Stomach (tissue), 9 donors: ENCODE data around the gene ZC3H10. TPM values are rescaled to one million over a fixed set of nuclear protein-coding genes. Genes with fewer than 3 reads are reported as not detected.
A peak's percentile ranks its signal among the peaks of the same experiment; 100 is the strongest.

Experiments
- DNase-seq, 2 donors: peaks; one replicate each; pipeline versions ENCODE4 v3.0.0 to v3.0.0-alpha.2; 2013 to 2019
- H3K27ac ChIP-seq, 5 donors: fragments of 200-600 bp in 4 of 5; sonication (generic) in 4 of 5; one replicate each; pipeline ENCODE4 v1.5.1; 2013 to 2019; ENCODE audit warnings: mild to moderate bottlenecking in 1 of 5, moderate library complexity in 1 of 5
- H3K27me3 ChIP-seq, 3 donors: fragments of 200-600 bp; sonication (generic); one replicate each; pipeline ENCODE4 v1.5.1; 2017 to 2019; ENCODE audit warnings: mixed run types in 1 of 3
- H3K36me3 ChIP-seq, 4 donors: fragments of 200-600 bp; sonication (generic); 1 replicate in 3 of 4; 2 replicates in 1 of 4; pipeline ENCODE4 v1.5.1; 2016 to 2019
- H3K4me1 ChIP-seq, 4 donors: fragments of 200-600 bp; sonication (generic); one replicate each; pipeline ENCODE4 v1.5.1; 2016 to 2019
- H3K4me3 ChIP-seq, 4 donors: fragments of 200-600 bp; sonication (generic) in 3 of 4; one replicate each; pipeline ENCODE4 v1.5.1; 2016 to 2019; ENCODE audit warnings: mild to moderate bottlenecking in 1 of 4
- H3K9me3 ChIP-seq, 4 donors: fragments of 200-600 bp; sonication (generic); one replicate each; pipeline ENCODE4 v1.5.1; 2016 to 2019
- EP300 ChIP-seq: sonication (generic); formaldehyde crosslinking; IDR thresholded peaks from one replicate; pipeline ENCODE4 v1.6.1; 2017; ENCODE audit warnings: antibody characterized with exemption
- POLR2A ChIP-seq, 4 donors: fragments of 450-650 bp; IDR thresholded peaks; one replicate each; pipeline ENCODE4 v1.6.1; 2016; ENCODE audit warnings: antibody characterized with exemption in 4 of 4, control low read depth in 2 of 4, mild to moderate bottlenecking in 1 of 4, moderate library complexity in 1 of 4
- POLR2AphosphoS5 ChIP-seq, 3 donors: sonication (generic); formaldehyde crosslinking; IDR thresholded peaks; one replicate each; pipeline ENCODE4 v1.6.1; 2016; ENCODE audit warnings: antibody characterized with exemption in 3 of 3
- WGBS, 5 donors: extraction: QIAGEN DNeasy Blood & Tissue Kit in 3 of 5; methylation state at CpG; one replicate each; pipeline versions ENCODE4 v1.1.5 to v1.1.7; 2013 to 2018; 5-methylcytosine and 5-hydroxymethylcytosine counted together
- intact Hi-C: fragments of 100-400 bp; cut with DNase I; formaldehyde crosslinking; loops from one replicate; pipeline ENCODE4 v1.15.1; 2023; ENCODE audit warnings: low total_unique reads
- polyA plus RNA-seq, 3 donors: library from polyadenylated mRNA; stranded (reverse); fragments of 200-250 nt; gene quantifications; one replicate each; pipeline ENCODE4 v1.2.3, GENCODE V29; 2013
- total RNA-seq, 5 donors: library from RNA; depleted of rRNA; stranded (reverse); fragments of >200 nt; gene quantifications; one replicate each; pipeline versions ENCODE4 v1.1.0 to v1.2.3, GENCODE V29; 2014 to 2016
- TF ChIP-seq, protein P1 (sequence below), 7 experiments: fragments of 450-650 bp in 4 of 7; fragments of 200-600 bp in 3 of 7; sonication (generic) in 3 of 7; IDR thresholded peaks; one replicate each; pipeline ENCODE4 v1.5.1; 2016 to 2019; ENCODE audit warnings: antibody characterized with exemption in 7 of 7, control low read depth in 2 of 7, mild to moderate bottlenecking in 1 of 7
- donor health status: healthy with polysubstance abuse.
- donor health status: Bipolar disorder and iron deficiency.
- donor health status: healthy.

The ZC3H10 gene
- total and polyA plus RNA-seq, 8 donors: under 0.01 to 5.8 (median 2.0) TPM

DNA sequence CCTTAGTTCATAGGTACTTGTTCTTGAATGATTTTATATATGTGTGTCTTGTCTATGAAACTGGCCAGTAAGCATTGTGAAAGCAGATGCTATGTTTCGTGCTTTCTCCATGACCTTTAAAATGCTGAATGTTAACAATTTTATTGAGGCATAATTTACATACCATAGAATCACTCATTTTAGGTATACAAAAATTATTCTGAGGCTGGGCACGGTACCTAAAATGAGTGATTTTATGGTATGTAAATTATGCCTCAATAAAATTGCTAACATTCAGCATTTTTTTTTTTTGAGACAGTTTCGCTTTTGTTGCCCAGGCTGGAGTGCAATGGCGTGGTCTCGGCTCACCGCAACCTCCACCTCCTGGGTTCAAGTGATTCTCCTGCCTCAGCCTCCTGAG is 16.8 kb downstream of the ZC3H10 start:
- TF ChIP-seq, protein P1, sequence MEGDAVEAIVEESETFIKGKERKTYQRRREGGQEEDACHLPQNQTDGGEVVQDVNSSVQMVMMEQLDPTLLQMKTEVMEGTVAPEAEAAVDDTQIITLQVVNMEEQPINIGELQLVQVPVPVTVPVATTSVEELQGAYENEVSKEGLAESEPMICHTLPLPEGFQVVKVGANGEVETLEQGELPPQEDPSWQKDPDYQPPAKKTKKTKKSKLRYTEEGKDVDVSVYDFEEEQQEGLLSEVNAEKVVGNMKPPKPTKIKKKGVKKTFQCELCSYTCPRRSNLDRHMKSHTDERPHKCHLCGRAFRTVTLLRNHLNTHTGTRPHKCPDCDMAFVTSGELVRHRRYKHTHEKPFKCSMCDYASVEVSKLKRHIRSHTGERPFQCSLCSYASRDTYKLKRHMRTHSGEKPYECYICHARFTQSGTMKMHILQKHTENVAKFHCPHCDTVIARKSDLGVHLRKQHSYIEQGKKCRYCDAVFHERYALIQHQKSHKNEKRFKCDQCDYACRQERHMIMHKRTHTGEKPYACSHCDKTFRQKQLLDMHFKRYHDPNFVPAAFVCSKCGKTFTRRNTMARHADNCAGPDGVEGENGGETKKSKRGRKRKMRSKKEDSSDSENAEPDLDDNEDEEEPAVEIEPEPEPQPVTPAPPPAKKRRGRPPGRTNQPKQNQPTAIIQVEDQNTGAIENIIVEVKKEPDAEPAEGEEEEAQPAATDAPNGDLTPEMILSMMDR (IDR thresholded peaks at IDR 0.05): no peak
- no peak for TF ChIP-seq POLR2A (IDR thresholded peaks at IDR 0.05)
- no peak for TF ChIP-seq EP300
- no peak for TF ChIP-seq POLR2AphosphoS5 (IDR thresholded peaks at IDR 0.05)
- Histone ChIP-seq H3K9me3 (no peaks in the 10 kb centered on the region), H3K27ac (no peak overlapping the region), H3K4me1 (peaks cover 5 to 11% (median 8%) of the 10 kb centered on the region in 4 donors), H3K27me3 (no peaks in the 10 kb centered on the region), H3K4me3 (no peak overlapping the region), H3K36me3 (peaks cover 82 to 97% (median 96%) of the 10 kb centered on the region in 4 donors)
- intact Hi-C loops: loop anchor here (5.0 kb wide), 1 partner anchor 52 kb away; the partner anchor contains the start of gene SMARCC2
- WGBS, 5 donors: 94 to 98% (median 97%) methylated on average over 6 of the region's 6 CpGs
- DNase-seq: no peak

DNA sequence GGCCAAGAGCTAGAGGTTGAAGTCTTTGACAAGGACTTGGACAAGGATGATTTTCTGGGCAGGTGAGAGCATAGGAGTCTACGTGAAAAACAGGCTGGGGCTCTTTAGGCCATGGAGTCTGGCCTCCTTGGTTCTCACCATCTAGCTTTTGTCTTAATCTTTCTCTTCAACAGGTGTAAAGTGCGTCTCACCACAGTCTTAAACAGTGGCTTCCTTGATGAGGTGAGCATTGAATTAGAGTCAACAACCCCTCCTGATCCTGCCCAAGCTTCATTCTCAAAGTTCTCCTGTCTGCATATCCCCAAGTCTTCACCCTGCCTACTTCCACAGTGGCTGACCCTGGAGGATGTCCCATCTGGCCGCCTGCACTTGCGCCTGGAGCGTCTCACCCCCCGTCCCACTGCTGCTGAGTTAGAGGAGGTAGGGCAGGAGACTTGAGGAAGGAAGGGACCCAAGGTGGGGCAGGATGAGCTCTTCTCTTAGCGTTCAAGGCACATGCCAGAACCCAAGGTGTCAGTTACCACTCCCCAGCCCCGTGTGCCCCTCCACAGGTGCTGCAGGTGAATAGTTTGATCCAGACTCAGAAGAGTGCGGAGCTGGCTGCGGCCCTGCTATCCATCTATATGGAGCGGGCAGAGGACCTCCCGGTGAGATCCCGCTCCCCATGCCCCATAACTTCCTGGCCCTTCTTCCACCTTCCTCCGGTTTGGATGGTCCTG is 19.9 kb downstream of the ZC3H10 start:
- WGBS, 5 donors: 92 to 96% (median 93%) methylated on average over 9 to 14 of the region's 14 CpGs
- no peak for TF ChIP-seq POLR2AphosphoS5 (IDR thresholded peaks at IDR 0.05)
- TF ChIP-seq, protein P1 (IDR thresholded peaks at IDR 0.05): no peak
- no peak for TF ChIP-seq EP300
- TF ChIP-seq POLR2A (IDR thresholded peaks at IDR 0.05): no peak
- intact Hi-C loops: no loop called here
- H3K27ac ChIP-seq: no peak overlapping the region
- H3K4me3 ChIP-seq: no peak overlapping the region
- no peak for DNase-seq
- peaks cover 0 to 3% (median under 1%) of the 10 kb centered on the region in 4 donors for H3K4me1 ChIP-seq
- no peaks in the 10 kb centered on the region for H3K27me3 ChIP-seq
- peaks cover 84 to 100% (median 99%) of the 10 kb centered on the region in 4 donors for H3K36me3 ChIP-seq
- no peaks in the 10 kb centered on the region for H3K9me3 ChIP-seq

DNA sequence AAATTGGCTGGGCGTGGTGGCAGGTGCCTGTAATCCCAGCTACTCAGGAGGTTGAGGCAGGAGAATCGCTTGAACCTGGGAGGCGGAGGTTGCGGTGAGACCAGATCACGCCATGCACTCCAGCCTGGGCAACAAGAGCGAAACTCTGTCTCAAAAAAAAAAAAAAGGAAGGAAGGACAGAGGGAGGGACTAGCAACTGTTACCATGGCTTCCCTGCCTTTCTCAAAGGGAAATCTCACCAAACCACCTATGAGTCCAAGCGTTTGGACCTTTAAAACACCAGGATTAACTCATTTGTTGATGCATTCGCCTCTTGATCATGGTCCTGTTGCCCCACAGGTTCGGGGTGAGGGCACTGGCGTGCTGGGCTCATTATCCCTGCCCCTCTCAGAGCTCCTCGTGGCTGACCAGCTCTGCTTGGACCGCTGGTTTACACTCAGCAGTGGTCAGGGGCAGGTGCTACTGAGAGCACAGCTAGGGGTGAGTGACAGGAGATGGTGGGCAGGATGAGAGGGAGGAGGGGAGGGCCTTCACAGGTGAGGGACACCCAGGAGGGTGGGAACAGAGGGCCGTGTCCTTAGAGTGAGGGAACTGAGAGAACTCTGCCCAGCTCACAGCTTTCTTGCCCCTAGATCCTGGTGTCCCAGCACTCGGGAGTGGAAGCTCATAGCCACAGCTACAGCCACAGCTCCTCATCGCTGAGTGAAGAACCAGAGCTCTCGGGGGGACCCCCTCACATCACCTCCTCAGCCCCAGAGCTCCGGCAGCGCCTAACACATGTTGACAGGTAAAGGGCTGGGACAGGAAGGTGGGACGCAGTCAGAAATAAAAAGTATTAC is 24.1 kb downstream of the ZC3H10 start:
- Histone ChIP-seq H3K4me3 (no peak overlapping the region), H3K27me3 (no peaks in the 10 kb centered on the region), H3K36me3 (peaks cover 68 to 84% (median 81%) of the 10 kb centered on the region in 4 donors), H3K4me1 (peaks cover 5 to 32% (median 14%) of the 10 kb centered on the region in 4 donors), H3K9me3 (no peaks in the 10 kb centered on the region), H3K27ac (peak overlapping the region in 1 of 5 donors; percentile 40)
- intact Hi-C loops: no loop called here
- no peak for DNase-seq
- 80 to 93% (median 87%) methylated on average over 19 of the region's 19 CpGs for WGBS, 5 donors
- no peak for TF ChIP-seq POLR2A (IDR thresholded peaks at IDR 0.05)
- no peak for TF ChIP-seq EP300
- TF ChIP-seq, protein P1 (IDR thresholded peaks at IDR 0.05): no peak
- no peak for TF ChIP-seq POLR2AphosphoS5 (IDR thresholded peaks at IDR 0.05)

DNA sequence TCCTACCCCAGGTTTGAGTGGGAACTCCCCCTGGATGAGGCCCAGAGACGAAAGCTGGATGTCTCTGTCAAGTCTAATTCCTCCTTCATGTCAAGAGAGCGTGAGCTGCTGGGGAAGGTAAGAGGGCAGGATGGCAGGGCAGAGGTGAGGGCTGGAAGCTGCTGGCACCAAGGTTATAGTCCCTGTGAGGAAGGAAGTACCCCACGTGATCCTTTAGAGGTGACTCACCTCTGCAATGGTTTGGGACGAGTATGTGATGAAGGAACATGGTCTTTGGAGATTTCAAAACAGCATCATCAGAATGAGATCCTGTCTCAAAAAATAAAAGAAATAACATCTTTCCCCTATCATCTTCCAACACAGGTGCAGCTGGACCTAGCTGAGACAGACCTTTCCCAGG is 25.2 kb downstream of the ZC3H10 start:
- intact Hi-C loops: no loop called here
- peaks cover 5 to 37% (median 16%) of the 10 kb centered on the region in 4 donors for H3K4me1 ChIP-seq
- peaks cover 58 to 73% (median 71%) of the 10 kb centered on the region in 4 donors for H3K36me3 ChIP-seq
- H3K9me3 ChIP-seq: no peaks in the 10 kb centered on the region
- 58 to 77% (median 70%) methylated on average over 4 of the region's 4 CpGs for WGBS, 5 donors
- TF ChIP-seq, protein P1 (IDR thresholded peaks at IDR 0.05): no peak
- TF ChIP-seq POLR2A (IDR thresholded peaks at IDR 0.05) (no peak), EP300 (no peak), POLR2AphosphoS5 (IDR thresholded peaks at IDR 0.05) (no peak)
- H3K27ac ChIP-seq: peak overlapping the region in 3 of 5 donors; percentile 40 to 71 (median 57)
- no peak for DNase-seq
- no peaks in the 10 kb centered on the region for H3K27me3 ChIP-seq
- H3K4me3 ChIP-seq: no peak overlapping the region
